Measurements from ENCODE around the gene CTRB1.
"Not testable (repeated sequence)": the region's sequence is repeated elsewhere in the genome, so short reads cannot be mapped to it uniquely, and the experiment has no call there.

Gene CTRB1

GRCh38 chr16:75204410-75204758 is 14.4 kb upstream of the CTRB1 start:
- DNase-seq (ENCODE audit: low spot score): no peak

- not testable (repeated sequence) for DNase-seq (ENCODE audit: low spot score)
Observed at GRCh38 chr16:75204905-75205304, 13.9 kb upstream of the CTRB1 start.

- not testable (repeated sequence) for DNase-seq (ENCODE audit: low spot score)
Observed at GRCh38 chr16:75205438-75205837, 13.3 kb upstream of the CTRB1 start.

- DNase-seq (ENCODE audit: low spot score): not testable (repeated sequence)
Observed at GRCh38 chr16:75205961-75206748, 12.6 kb upstream of the CTRB1 start.

GRCh38 chr16:75206749-75207451 is 11.9 kb upstream of the CTRB1 start, which contains the start of gene CTRB2:
TSS of gene CTRB2 (minus strand) at chr16:75207161. CDS start at chr16:75207141, 20 bp downstream.
- DNase-seq (ENCODE audit: low spot score): no peak

- no peak for DNase-seq (ENCODE audit: low spot score)
Observed at GRCh38 chr16:75207831-75208230, 11.0 kb upstream of the CTRB1 start.

- no peak for DNase-seq (ENCODE audit: low spot score)
Observed at GRCh38 chr16:75208242-75208825, 10.5 kb upstream of the CTRB1 start.

- DNase-seq (ENCODE audit: low spot score): no peak
Observed at GRCh38 chr16:75208861-75209505, 9.8 kb upstream of the CTRB1 start.

- not testable (repeated sequence) for DNase-seq (ENCODE audit: low spot score)
Observed at GRCh38 chr16:75209514-75209913, 9.3 kb upstream of the CTRB1 start.

- no peak for DNase-seq (ENCODE audit: low spot score)
Observed at GRCh38 chr16:75209944-75210343, 8.8 kb upstream of the CTRB1 start.

GRCh38 chr16:75211286-75211685 is 7.5 kb upstream of the CTRB1 start:
- not testable (repeated sequence) for DNase-seq (ENCODE audit: low spot score)

GRCh38 chr16:75216127-75216526 is 2.7 kb upstream of the CTRB1 start:
- DNase-seq (ENCODE audit: low spot score): no peak

- no peak for DNase-seq (ENCODE audit: low spot score)
Observed at GRCh38 chr16:75216576-75216975, 2.2 kb upstream of the CTRB1 start.

- no peak for DNase-seq (ENCODE audit: low spot score)
Observed at GRCh38 chr16:75217389-75217851, 1.4 kb upstream of the CTRB1 start.

GRCh38 chr16:75219088-75219487 is 300 bp downstream of the CTRB1 start:
- no peak for DNase-seq (ENCODE audit: low spot score)

- DNase-seq (ENCODE audit: low spot score): no peak
Observed at GRCh38 chr16:75219838-75220237, 1.1 kb downstream of the CTRB1 start.

- DNase-seq (ENCODE audit: low spot score): no peak
Observed at GRCh38 chr16:75222271-75222783, 3.5 kb downstream of the CTRB1 start.

- DNase-seq (ENCODE audit: low spot score): not testable (repeated sequence)
Observed at GRCh38 chr16:75223129-75223528, 4.3 kb downstream of the CTRB1 start.

- DNase-seq (ENCODE audit: low spot score): no peak
Observed at GRCh38 chr16:75224306-75225082, 5.7 kb downstream of the CTRB1 start.

GRCh38 chr16:75225092-75225491 is 6.3 kb downstream of the CTRB1 start:
- DNase-seq (ENCODE audit: low spot score): no peak

Measured in Ammon's horn (tissue), 1 donor.